ENCODE measurements around the gene LRRC63.
"Not testable (repeated sequence)": the region's sequence is repeated elsewhere in the genome, so short reads cannot be mapped to it uniquely, and the experiment has no call there.

The LRRC63 gene

DNA sequence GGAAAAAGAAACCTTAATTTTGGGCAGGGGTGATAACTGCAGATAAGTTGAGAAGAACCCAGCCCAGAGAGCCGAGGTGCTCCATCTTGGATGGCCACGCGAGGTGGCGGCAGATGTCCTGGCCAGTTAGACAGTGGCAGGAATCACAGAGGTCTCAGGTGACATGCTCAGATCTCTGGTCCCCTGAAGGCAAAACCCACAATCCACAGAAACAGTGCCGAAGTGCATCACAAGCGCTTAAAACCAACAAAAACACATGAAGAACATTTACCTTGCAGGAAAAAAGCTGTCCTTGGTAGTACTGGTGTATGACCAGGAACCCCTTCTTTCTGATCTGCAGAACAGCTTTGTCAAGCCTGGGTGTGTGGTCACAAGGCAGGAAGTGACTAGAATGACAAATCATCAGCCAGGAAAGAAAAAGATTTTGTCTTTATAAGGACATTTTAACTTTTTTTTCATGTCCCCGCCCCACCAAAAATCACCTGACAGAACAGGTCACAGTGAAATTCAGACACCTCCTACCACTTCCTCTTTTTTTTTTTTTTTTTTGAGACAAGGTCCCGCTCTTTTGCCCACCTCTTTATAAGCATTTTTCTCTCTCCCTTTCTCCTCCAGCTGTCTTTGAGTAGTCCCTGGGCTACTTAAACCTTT, 29.8 kb upstream of the LRRC63 start, which contains the start of gene LCP1:
Gene LCP1, minus strand, starts transcription at position 338 of the 651 bp plus-strand sequence. CDS start 22,515 bp downstream, outside the sequence.
- DNase-seq (ENCODE audit: low read depth): peak; percentile 61

DNA sequence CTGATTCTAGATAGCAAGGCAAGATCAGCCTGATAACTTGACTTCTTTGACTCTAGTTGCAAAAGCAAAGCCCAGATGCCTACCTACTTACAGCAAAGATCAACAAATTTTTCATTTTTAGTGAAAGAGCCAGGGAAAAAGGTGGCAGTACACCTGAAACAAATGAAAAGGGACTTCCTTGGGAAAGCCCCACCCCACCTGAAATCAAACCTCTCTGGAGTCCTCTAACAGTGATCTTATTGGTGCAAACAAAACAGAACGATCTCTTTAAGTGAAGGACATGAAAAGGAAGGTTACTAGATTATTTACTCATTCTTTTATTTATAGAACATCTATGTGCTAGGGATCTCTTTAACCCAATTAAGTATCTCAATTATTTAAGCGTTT, 29.2 kb upstream of the LRRC63 start:
- DNase-seq (ENCODE audit: low read depth): no peak

DNA sequence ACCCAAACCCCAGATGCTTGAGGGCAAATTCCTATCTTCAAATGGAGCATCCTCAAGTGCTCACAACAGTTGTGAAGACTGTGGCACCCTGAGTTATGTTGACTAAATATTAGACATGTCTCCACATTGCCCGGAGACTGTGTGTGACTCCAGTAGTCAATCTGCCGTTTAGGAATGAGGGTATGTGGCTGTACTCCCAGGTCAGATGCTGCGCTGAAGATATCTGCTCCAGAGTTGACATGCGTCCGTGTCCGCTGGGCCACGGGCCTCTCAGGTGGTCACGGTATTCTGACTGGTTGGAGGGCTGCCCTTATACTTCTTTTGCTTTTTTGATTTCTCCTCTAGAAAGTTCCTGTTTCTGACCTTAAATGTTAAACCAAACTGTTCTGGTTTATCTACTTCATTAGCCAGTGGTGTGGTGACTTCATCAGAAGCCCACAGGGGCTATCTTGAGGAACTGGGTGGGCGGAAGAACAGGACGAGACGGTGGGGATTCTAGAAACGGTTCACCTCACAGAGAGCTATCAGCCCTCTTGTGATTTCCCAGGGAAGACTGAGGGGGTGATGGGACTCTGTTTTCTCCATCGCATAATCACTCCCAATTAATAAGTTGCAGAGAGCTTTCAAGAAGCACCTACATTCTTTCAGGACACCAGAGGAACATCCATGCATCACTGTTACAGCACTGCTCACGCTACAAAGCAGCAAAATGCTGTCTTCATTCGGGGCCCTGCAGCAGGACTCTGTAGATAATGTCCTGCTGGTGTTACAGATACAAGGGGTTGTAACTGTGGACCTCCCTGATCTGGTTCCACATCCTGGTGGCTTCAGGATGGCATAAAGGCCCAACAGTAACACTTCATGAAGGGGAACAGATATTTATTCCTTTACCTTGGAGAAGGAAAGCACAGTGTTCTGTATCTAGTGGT, 28.4 kb upstream of the LRRC63 start:
- no peak for DNase-seq (ENCODE audit: low read depth)

DNA sequence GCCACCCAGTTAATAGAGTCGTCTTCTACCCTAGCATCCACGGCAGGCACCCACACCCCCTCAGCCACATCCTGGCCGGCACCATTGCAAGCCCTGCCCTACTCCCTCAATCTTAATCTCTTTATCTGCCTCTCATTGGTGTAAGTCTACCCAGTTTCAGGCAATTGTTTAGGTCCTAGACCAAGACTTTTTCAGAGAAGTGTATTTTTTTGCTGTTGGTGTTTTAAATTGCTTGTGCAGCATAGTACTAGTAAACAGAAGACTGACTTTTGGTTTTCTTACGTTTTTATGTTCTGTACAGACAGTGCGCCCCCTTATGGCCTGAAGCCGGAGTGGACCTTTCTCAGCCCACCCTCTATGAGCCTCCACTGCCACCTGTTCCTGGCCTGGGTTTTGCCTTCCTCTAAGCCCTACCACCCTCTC, 27.4 kb upstream of the LRRC63 start:
- DNase-seq (ENCODE audit: low read depth): peak; percentile 66

GRCh38 chr13:46185634-46186033, 26.1 kb upstream of the LRRC63 start:
- DNase-seq (ENCODE audit: low read depth): no peak

DNA sequence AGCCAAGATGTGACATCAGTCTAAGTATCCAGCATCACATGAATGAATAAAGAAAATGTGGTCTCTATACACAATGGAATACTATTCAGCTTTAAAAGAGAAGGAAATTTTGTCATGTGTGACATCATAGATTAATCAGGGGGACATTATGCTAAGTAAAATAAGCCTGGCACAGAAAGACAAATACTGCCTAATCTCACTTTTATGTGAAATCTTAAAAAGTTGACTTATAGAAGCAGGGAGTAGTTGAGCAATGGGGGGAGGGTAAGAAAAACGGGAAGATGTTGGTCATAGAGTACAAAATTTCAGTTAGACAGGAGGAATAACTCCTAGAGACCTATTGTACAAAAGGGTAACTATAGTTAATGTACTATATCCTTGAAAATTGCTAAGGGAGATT, 19.3 kb upstream of the LRRC63 start:
- DNase-seq (ENCODE audit: low read depth): no peak

DNA sequence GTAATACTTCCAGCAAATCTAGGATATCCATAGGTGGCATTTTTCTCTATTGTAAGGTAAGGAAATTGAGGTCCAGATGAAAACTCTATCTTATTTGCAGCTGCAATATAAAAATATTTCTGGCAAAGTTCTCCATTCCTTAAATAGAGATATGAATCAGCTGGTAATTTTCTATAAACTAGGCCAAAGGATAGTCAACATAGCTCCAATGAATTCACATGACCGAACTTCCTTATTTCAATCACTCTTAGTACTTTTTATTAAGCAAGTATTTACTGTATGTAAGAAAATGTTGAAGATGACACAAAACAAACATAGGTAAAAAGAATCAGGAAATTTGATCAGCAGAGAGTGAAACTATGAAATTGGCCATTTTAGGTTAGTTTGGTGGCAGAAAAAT, 16.7 kb upstream of the LRRC63 start:
- DNase-seq (ENCODE audit: low read depth): no peak

GRCh38 chr13:46197299-46198048, 14.3 kb upstream of the LRRC63 start:
- no peak for DNase-seq (ENCODE audit: low read depth)

- DNase-seq (ENCODE audit: low read depth): no peak
Observed at GRCh38 chr13:46198696-46199193, 13.0 kb upstream of the LRRC63 start.

GRCh38 chr13:46202188-46202795, 9.4 kb upstream of the LRRC63 start:
- DNase-seq (ENCODE audit: low read depth): no peak

DNA sequence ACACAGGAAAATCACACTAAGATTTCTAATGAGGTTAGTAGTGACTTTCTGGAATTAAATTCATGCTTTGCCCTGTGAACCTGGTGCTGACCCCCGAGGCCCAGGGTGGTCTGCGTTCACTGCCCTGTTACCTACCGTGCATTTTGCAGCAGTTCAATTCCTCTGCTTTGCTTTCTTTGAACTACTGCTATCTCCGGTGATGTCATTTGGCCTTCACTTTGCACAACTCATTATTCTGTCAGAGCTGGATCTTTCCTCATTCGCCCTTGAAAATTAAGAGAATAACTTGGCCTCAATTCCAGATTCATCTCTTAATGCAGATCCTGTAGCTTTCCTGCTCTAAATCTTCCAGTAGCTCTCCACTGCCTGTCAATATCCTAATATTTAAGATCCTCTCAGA, 8.8 kb upstream of the LRRC63 start:
- no peak for DNase-seq (ENCODE audit: low read depth)

GRCh38 chr13:46206143-46206542, 5.6 kb upstream of the LRRC63 start:
- no peak for DNase-seq (ENCODE audit: low read depth)

- no peak for DNase-seq (ENCODE audit: low read depth)
Observed at GRCh38 chr13:46207828-46208227, 3.9 kb upstream of the LRRC63 start.

- no peak for DNase-seq (ENCODE audit: low read depth)
Observed at GRCh38 chr13:46210362-46211083, 1.2 kb upstream of the LRRC63 start.

GRCh38 chr13:46211116-46211482, 629 bp upstream of the LRRC63 start:
- DNase-seq (ENCODE audit: low read depth): no peak

GRCh38 chr13:46213242-46213641, 1.5 kb downstream of the LRRC63 start:
- no peak for DNase-seq (ENCODE audit: low read depth)

GRCh38 chr13:46214741-46215140, 3.0 kb downstream of the LRRC63 start:
- not testable (repeated sequence) for DNase-seq (ENCODE audit: low read depth)

- DNase-seq (ENCODE audit: low read depth): not testable (repeated sequence)
Observed at GRCh38 chr13:46220234-46220633, 8.5 kb downstream of the LRRC63 start.

GRCh38 chr13:46229251-46229650, 17.5 kb downstream of the LRRC63 start:
- DNase-seq (ENCODE audit: low read depth): no peak

GRCh38 chr13:46232281-46232680, 20.6 kb downstream of the LRRC63 start:
- no peak for DNase-seq (ENCODE audit: low read depth)

- DNase-seq (ENCODE audit: low read depth): no peak
Observed at GRCh38 chr13:46235286-46235685, 23.6 kb downstream of the LRRC63 start.

All from stimulated activated CD8-positive, alpha-beta memory T cell treated with anti-CD3 and anti-CD28 coated beads, Interleukin-15, amount 100 ng/mL, for 1 hour (primary cell).